MM.1S (cell line): Measurements from ENCODE around the gene FLAD1.

Experiments
- CTCF ChIP-seq: fragments of 300-600 bp; sonication (generic); IDR thresholded peaks from 2 replicates; pipeline ENCODE4 v1.5.1; 2016; ENCODE audit warnings: antibody characterized with exemption, low read length, mixed read lengths
- EZH2phosphoT487 ChIP-seq: fragments of 300-600 bp; sonication (generic); IDR thresholded peaks from 2 replicates; pipeline ENCODE4 v1.6.1; 2018; ENCODE audit warnings: antibody characterized with exemption, low read length

GRCh38 chr1:155013632-155014031 is 30.5 kb downstream of the FLAD1 start:
- TF ChIP-seq CTCF, result no peak
- no peak for TF ChIP-seq EZH2phosphoT487
